Activated CD4-positive, alpha-beta T cell treated with anti-CD3 and anti-CD28 coated beads for 4 hours (primary cell): ENCODE results near the gene MICU1.
"Not testable (repeated sequence)": the region's sequence is repeated elsewhere in the genome, so short reads cannot be mapped to it uniquely, and the experiment has no call there.

Source experiments
- DNase-seq, 2 donors: peaks; one replicate each; pipeline ENCODE4 v3.0.0-alpha.2; 2020

The MICU1 gene

DNA sequence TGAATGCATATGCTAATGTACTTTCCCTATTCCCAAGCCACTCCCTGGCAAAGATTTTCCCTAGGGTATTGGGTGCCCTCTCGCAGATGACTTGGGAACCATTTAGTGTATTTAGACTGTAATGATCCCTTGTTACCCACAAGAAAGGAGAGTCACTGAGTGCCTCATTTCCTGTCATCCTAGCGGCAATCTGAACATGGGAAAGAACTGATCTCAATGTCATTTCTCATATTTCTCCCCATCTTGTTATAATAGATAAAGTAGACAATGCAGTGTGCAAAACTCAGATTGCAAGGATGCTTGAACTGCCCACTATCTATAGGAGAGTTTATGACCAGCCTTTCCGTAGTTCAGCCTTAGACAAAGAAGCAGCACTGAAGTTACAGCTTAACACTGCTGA, 123.3 kb downstream of the MICU1 start:
- no peak for DNase-seq

DNA sequence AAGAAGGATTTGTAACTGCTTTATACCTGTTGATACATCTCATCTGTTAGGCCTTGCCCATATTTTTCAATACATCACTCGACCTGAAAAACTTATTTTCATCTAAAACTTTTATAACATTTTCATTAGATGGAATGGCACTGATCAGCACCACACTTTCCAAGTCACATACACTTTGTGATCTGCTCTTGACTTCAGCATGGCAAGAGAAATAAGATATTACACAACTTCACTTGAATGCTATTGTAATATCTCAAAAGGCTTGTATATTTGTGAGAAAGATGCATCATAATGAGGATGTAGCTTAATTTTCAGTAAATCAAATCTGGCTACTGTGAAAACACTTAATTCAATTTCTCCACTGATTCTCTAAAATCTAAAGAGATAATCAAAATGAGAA, 126.2 kb downstream of the MICU1 start:
- no peak for DNase-seq

DNA sequence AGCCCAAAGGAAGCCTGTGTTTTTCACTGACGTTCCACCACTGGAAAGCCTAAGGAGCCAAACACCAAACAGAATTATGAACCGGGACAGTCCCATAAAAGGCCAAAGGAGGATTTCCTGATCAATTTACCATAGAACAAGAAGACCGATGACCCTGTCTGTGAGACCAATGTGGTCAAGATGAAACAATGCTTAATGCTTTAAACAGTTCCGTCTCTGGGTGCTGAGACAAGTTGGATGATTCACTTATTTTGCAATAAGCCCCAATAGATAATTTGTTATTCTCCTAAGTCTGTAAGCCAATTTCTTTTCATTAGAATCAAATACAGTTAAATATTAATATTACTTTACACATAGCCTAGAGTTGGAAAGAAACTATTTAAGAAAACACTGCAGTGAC, 134.9 kb downstream of the MICU1 start:
- DNase-seq = no peak

DNA sequence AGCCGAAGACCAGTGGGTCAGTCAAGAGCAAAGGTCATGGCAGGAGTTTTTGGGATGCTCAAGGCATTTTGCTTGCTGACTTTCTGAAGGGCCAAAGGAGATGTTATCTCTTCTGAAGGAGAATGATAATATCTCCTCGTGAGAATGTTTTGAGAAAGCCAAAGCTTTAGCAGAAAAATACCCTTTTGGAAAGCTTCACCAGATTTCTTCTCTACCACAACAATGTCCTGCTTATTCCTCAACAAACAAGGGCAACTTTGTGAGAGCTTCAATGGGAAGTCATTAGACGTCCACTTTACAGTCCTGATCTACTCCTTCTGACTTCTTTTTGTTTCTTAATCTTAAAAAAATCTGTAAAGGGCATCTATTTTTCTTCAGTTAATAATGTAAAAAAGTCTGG, 138.4 kb downstream of the MICU1 start:
- DNase-seq = no peak

DNA sequence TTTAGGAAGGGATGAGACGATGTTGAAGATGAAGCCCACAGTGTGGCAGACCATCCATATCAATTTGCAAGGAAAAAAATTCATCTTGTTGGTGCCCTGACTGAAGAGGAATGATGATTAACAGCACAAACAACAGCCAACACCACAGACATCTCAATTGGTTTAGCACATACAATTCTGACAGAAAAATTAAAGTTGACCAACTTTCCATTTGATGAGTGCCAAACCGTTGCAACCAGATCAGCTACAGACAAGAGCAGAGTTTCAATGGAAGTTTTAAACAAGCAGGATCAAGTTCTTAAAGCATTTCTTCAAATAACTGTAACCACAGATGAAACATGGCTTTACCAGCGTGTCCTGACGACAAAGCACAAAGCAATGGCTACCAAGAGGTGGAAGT, 138.8 kb downstream of the MICU1 start:
- DNase-seq = no peak

DNA sequence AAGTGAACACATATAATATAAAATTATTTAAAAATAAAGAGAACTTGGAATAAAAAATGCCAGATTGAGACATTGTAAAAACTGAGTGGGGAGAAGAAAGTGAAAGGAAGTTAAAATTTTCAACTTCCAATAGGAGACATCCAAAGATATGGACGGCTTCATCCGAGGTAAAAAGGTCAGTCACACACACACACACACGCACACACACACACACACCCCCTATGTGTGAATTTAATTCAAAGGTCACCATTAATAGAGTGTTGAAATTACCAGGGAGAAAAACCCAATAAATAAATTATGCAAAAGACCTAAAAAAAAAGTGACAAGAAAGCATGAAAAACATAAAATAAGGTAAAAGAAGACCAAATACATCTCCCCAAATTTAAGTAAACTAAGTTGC, 140.2 kb downstream of the MICU1 start:
- no peak for DNase-seq

DNA sequence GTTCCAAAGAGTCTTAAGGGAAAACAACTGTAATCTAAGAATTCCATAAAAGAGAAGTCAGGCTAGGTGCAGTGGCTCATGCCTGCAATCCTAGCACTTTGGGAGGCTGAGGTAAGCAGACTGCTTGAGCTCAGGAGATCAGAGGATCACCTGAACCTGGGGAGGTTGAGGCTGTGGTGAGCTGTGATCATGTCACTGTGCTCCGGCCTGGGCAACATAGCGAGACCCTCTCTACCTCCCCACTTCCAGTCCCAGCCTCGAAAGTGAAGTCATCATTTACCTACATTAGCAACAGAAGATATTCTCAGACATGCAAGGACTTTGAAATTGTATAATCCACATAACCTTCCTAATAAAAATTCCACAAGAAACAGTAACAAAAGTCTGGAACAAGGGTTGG, 141.4 kb downstream of the MICU1 start:
- no peak for DNase-seq

DNA sequence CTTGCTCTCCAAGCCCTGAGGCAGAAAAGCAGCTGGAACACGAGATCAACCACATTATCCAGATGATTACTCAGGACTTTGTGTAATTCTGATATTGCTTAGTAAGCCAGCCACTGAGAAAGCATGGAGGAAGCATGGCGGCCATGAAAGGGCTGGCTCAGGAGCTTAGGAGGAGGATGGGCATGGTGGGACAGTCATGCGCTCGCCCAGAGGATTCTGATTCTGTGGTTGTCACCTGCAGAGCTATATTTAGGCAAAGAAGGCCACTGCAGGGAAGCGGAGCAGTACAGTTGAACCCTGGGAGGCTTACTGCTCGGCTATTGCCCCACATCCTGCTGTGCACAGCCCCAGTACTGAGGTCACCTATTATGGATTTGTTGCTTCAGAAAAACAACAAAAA, 142.4 kb downstream of the MICU1 start:
- no peak for DNase-seq

DNA sequence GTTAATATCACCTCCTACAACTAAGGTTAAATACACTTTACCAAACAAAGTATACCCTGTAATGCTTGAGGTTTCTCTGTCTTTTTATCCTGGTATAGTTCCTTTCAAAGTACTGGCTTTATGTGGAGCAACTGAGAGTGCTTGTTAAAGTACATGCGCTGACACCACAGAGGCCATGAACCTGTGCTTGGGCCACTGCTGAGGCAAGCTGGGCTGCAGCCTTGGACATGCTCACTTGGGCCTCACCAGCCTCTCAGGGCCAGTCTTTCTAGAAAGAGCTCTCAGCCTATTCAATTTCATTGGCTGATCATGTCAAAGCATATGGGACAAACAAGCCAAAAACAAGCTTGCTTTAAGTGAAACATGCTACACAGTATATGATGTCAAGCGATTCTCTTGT, 145.0 kb downstream of the MICU1 start:
- no peak for DNase-seq

DNA sequence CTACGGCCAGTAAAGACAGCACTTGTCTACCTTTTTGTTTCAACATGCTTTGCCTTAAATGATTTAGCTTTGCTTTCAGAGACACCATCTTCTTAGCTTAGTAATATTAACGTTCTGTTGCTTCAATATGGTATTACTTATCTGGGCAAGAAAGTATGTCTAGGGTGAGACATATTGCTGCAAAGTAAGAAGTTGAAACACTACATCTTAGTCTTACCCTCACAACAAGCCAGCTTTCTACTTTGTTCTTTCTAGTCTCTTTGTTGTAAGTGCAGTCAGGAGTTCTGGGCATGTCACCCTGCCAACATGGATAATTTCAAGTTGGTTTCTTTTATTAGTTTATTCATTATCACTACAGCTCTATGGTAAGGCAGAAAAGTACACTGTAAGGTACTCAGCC, 148.4 kb downstream of the MICU1 start:
- DNase-seq = no peak

DNA sequence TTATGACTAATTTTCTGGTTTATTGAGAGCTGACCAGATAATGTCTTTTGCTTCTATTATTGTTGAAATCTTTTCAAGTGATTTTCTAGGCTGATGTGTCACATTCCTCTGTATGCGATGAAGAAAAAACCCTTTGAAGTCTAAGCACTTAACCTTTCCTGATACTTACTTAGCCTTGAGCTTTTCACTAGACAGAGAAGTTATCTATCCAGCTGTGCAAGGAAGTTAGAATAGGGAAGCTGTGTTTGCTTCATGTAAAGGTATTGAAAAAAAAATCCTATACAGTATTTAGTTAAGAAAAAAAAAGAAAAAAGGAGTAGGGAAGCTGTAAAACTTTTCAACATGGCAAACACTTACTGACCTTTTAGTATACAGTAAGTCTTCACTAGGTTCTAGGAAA, 153.6 kb downstream of the MICU1 start:
- no peak for DNase-seq

DNA sequence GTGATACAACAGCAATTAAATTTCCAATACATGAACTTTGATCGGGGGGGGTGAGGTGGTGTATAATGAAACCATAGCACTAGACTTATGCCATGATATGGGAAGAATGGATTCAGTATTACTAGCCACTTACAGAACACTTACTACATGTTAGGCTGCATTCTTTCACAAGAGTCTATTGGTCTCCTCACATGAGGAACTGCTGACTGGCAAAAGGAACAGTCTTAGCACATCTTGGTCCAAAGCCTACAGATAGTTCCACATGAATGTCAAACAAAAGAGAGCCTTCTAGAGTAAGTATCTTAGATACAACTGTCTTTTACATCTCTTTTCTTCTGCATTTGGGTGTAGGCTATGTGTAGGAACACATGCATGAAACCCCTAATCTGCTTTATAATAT, 155.2 kb downstream of the MICU1 start:
- DNase-seq = no peak

DNA sequence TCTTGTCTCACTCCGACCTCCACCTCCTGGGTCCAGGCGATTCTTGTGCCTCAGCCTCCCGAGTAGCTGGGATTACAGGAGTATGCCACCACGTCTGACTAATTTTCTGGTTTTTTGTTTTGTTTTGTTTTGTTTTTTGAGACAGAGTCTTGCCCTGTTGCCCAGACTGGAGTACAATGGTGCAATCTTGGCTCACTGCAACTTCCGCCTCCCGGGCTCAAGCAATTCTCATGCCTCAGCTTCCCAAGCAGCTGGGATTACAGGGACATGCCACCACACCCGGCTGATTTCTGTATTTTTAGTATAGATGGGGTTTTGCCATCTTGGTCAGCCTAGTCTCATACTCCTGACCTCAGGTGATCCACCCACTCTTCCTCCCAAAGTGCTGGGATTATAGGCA, 158.8 kb downstream of the MICU1 start:
- not testable (repeated sequence) for DNase-seq

DNA sequence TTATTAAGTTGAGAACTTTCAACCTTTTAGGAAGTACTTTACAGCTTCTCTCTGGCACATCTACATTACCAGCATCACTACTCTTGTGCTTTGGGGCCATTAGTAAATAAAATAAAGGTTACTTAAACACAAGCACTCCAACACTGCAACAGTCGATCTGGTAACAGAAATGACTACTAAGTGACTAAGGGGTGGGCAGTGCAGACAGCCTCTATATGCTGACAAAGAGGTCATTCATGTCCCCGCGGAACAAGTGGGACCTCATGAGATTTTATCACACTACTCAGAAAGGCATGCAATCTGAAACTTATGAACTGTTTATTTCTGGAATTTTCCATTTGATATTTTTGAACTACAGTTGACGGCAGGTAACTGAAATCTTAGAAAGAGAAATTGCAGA, 159.9 kb downstream of the MICU1 start:
- DNase-seq = no peak

DNA sequence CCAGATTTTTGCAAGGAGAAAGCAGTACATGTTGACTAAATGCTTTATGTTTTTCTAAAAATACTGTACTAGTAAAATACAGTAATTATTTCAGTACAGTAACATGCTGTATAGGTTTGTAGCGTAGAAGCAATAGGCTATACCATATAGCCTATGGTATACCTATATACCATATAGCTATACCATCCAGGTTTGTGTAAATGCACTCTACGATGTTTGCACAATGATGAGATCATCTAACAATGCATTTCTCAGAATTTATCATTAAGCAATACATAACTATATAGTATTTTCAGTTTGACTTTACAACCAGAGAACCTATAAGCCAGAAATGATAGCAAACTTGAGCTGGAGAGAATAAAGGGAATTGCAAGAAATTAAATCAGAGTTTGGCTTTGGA, 161.4 kb downstream of the MICU1 start:
- DNase-seq = no peak

DNA sequence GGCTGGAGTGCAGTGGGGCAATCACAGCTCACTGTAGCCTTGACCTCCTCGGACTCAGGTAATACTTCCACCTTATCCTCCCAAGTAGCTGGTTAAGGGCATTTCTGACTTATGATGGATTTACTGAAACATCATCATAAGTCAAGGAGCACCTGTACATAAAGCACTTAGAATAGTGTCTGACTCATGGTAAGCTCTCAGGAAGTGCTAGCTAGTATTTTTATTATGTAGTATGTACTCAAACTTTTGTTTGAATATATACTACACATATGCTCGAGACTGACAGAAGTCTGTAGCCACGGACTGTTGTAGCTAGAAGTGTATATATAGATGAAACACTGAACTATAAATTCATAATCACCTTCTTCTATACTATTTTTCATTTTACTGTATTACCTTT, 163.6 kb downstream of the MICU1 start:
- no peak for DNase-seq

DNA sequence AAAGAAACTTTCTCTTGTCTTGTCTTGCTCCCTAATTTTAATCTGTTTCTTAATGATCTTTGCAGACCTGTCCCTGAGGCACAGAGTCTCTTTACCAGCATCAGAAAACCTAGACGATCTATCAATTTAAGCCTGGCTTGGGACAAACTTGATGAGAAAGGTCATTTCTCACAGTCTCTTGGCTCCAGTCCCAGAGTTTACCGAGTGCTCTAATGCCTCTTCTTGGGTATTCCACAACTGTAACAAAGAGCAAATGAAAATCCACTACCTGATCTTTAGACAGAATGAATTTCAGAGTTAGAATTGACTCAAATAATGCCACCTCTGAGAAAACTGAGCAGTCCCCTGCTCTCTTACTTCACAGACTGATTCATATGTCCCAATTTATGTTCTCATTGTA, 164.8 kb downstream of the MICU1 start:
- DNase-seq = no peak

DNA sequence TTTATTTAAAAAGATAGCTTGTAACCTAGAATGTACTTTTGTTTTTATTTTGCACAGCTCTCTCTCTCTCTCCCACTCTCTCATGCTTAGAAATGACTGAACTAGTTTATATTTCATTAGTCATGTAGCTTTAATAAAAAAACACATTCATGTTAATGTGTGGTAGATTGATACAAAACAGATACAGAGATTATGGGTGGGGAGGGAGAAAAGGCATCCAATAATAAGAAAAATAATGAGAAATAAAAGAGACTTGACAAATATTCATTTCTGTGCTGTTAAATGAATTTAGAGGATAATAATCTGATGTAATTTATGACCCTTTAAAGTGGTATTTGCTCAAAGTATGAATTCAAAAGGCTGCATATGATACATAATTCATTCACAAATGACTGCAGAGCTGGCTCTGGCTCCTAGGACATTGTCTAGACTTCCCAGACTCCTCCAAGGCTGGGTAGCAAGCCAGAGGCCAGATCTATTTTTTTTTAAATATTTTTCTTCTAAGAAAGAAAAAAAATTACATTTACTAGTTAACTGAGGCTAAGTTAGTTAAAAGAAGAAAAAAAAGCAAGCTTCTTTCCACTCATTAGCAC, 165.5 kb downstream of the MICU1 start:
- no peak for DNase-seq

DNA sequence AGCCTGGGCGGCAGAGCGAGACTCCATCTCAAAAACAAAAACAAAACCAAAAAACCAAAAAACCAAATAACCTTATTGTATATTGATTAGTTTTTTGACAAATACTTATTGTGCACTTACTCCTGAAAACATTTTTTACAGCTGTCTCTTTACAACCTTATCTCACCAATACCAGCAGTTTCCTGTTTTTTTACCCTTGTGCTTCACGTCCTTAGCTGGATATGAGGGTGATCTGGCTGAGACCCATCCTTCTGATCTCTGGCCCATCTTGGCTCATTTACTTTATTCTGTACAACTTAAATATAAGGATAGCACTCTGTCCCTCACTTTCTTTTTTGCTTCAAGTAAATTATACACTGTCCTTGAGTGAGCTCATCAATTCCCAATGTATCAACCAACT, 166.6 kb downstream of the MICU1 start:
- no peak for DNase-seq

DNA sequence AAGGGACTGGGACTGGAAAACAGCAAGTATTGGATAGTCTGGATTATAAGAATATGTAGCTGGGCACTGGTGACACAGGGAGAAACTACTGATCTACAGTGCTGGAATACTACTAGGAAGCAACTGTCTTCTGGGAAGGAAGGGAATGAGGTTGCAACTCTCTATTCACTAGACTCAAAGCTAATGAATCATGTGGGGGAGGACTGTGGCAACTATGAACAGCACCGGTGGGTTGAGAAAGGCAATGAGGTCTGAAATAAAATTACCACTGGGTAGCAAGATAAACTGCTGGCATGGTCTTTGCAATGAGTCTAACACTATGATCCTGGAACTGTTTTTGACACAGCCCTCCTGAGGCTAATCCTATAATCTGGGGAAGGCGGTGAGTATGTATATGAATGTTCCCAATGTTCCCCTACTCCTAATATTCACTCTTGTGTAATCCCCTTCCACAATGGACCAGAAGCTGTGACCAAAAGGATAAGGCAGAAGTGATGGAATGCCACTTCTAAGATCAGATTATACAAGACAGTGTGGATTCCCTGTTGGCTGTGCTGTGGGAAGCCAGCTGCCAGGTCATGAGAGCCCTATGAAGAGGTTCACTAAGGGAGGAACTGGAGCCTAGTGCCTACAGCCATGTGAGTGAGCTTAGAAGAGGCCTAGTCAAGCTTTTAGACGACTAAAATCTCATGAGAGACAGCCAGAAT, 169.8 kb downstream of the MICU1 start:
- DNase-seq = no peak

DNA sequence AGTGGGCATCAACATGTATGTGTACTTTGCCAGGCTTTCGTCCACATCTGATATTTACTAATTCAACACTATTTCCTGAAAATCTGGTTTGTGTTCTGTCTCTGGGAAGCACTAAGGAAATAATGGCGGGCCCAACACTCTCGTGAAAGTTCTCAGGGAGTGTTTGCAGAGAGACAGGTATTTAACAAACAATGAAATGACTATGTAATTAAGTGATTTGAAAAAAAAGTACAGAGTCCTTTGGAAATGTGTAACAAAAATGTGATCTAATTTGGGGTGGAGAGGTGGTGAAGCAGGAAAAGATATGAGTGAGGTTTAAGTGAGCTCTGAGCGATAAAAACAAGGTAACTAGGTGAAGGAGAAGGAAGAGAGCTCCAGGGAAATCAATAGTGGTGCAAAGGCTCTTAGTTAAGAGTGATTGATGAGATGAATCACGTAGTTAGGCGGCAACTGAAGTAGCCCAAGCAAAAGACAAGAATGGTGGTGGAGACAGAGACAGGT, 175.9 kb downstream of the MICU1 start:
- no peak for DNase-seq

DNA sequence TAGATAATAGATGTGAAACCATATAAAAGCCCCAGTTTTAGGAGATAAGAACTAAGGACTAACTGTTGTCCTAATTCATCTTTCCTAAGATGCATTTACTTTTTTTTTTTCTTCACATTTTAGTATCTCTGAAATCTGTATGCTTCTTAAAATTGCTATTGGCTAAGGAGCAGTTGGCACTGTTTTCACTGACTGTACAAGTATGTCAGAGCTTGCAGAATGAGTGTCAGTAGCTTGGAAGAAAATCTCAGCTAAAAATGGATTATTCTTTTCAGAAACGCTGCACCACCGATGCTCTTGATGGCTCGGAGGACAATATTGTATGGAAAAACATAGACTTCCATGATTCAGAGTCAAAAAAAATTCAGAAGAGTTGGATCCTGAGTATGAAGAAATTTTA, 180.0 kb downstream of the MICU1 start:
- DNase-seq = no peak

DNA sequence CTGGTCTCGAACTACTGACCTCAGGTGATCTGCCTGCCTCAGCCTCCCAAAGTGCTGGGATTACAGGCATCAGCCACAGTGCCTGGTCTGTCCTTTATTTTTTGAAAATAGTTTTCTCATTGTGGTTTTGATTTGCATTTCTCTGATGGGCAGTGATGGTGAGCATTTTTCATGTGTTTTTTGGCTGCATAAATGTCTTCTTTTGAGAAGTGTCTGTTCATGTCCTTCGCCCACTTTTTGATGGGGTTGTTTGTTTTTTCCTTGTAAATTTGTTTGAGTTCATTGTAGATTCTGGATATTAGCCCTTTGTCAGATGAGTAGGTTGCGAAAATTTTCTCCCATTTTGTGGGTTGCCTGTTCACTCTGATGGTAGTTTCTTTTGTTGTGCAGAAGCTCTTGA, 182.9 kb downstream of the MICU1 start:
- not testable (repeated sequence) for DNase-seq

DNA sequence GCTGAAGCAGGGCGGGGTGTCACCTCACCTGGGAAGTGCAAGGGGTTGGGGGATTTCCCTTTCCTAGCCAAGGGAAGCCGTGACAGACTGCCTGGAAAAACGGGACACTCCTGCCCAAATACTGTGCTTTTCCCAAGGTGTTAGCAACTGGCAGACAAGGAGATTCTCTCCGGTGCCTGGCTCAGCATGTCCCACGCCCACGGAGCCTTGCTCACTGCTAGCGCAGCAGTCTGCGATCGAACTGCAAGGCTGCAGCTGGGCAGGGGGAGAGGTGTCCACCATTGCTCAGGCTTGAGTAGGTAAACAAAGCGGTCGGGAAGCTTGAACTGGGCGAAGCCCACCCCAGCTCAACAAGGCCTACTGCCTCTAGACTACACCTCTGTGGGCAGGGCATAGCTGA, 190.3 kb downstream of the MICU1 start:
- no peak for DNase-seq

DNA sequence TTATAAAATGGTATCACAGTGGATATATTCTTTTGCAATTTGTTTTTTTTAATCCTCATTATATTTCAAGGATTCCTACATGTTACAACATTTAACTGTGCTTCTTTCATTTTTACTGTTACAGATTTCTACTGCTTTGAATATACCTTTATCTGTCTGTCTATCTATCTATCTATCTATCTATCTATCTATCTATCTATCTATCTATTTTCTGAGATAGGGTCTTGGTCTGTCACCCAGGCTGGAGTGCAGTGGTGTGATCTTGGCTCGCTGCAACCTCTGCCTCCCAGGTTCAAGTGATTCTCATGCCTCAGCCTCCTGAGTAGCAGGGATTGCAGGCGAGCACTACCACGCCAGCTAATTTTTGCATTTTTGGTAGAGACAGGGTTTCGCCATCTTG, 194.9 kb downstream of the MICU1 start:
- not testable (repeated sequence) for DNase-seq
